Psoas muscle (tissue), 8 donors: Measurements from ENCODE around the gene KCNG2. TPM values are rescaled to one million over a fixed set of nuclear protein-coding genes. Genes with fewer than 3 reads are reported as not detected.

Experiments used
- ATAC-seq, 4 donors: fragments of 200-7000 bp; cut with Tn5 transposase; one replicate each; pipeline ENCODE4 v1.9.1; 2020; ENCODE audit warnings: moderate library complexity in 3 of 4, mild to moderate bottlenecking in 2 of 4
- DNase-seq, 2 donors: peaks; one replicate each; pipeline ENCODE4 v3.0.0-alpha.2; 2020
- H3K27ac ChIP-seq: fragments of 200-600 bp; one replicate; pipeline ENCODE4 v1.8.0; 2022
- H3K27me3 ChIP-seq, 3 donors: fragments of 200-600 bp in 1 of 3; one replicate each; pipeline versions ENCODE4 v1.6.1 to v1.8.0; 2013 to 2022; ENCODE audit warnings: low read length in 2 of 3, mild to moderate bottlenecking in 2 of 3, moderate library complexity in 1 of 3; ENCODE audit not compliant: insufficient read depth in 3 of 3
- H3K36me3 ChIP-seq, 2 donors: fragments of 200-600 bp in 1 of 2; one replicate each; pipeline versions ENCODE4 v1.6.1 to v1.8.0; 2013 to 2022; ENCODE audit warnings: low read depth in 1 of 2, mild to moderate bottlenecking in 1 of 2, moderate library complexity in 1 of 2; ENCODE audit not compliant: insufficient read depth in 1 of 2
- H3K4me1 ChIP-seq: fragments of 200-600 bp; one replicate; pipeline ENCODE4 v1.8.0; 2022
- H3K4me3 ChIP-seq: fragments of 200-600 bp; one replicate; pipeline ENCODE4 v1.8.0; 2022; ENCODE audit warnings: mild to moderate bottlenecking
- H3K9me3 ChIP-seq: fragments of 200-600 bp; one replicate; pipeline ENCODE4 v1.8.0; 2022
- CTCF ChIP-seq: fragments of 200-600 bp; IDR thresholded peaks from one replicate; pipeline ENCODE4 v1.8.0; 2022; ENCODE audit warnings: antibody characterized with exemption
- WGBS, 3 donors: extraction: QIAGEN DNeasy Blood & Tissue Kit; methylation state at CpG; one replicate each; pipeline versions ENCODE4 v1.1.6 to v1.1.7; 2013; 5-methylcytosine and 5-hydroxymethylcytosine counted together
- intact Hi-C, 2 donors: fragments of 100-400 bp; cut with DNase I; formaldehyde crosslinking; loops; one replicate each; pipeline versions ENCODE4 v1.11.0 to v1.14.2; 2022
- polyA plus RNA-seq, 3 donors: library from polyadenylated mRNA; stranded (reverse); fragments of 200-250 nt; gene quantifications; one replicate each; pipeline ENCODE4 v1.2.3, GENCODE V29; 2013
- total RNA-seq, 4 donors: library from RNA; stranded (reverse); fragmentation: NEBNext Ultra II Directional in 2 of 4; extraction: Animal tissue kit (Norgen Biotek cat#: 25700) in 2 of 4; gene quantifications; one replicate each; pipeline versions ENCODE4 v1.2.1 to v1.2.4, GENCODE V29; 2021 to 2023
- donor health status: healthy with polysubstance abuse.
- donor health status: DM: no; HTN: no; CAD: no; lungs with moderate emphysema.
- donor health status: Bipolar disorder and iron deficiency.
- donor health status: healthy.
- donor health status: DM: yes; HTN: yes; CAD: no.
- donor health status: DM: no; HTN: no; CAD: no.
- donor health status: DM: no; HTN: no; CAD: no.
- donor health status: DM: yes; HTN: yes; CAD: no.

Gene KCNG2
- total and polyA plus RNA-seq, 7 donors, result 0.04 to 0.54 (median 0.27) TPM; not detected in 2

- intact Hi-C loops, result no loop called here
- peak in 1 of 2 donors; percentile 39 for DNase-seq
- H3K9me3 ChIP-seq, result peaks cover 6% of the 10 kb centered on the region
- peaks cover 0 to 37% (median 16%) of the 10 kb centered on the region in 3 donors for H3K27me3 ChIP-seq
- 58 to 63% (median 60%) methylated on average over 31 to 35 of the region's 35 CpGs for WGBS, 3 donors
- ATAC-seq, result no peak
- no peaks in the 10 kb centered on the region for H3K4me1 ChIP-seq
- no peak for TF ChIP-seq CTCF
- no peaks in the 10 kb centered on the region for H3K36me3 ChIP-seq
- no peak overlapping the region for H3K27ac ChIP-seq
- no peak overlapping the region for H3K4me3 ChIP-seq
Observed at GRCh38 chr18:79771446-79772107, 26.2 kb upstream of the KCNG2 start.

GRCh38 chr18:79772108-79772864 is 25.5 kb upstream of the KCNG2 start:
- no peaks in the 10 kb centered on the region for H3K36me3 ChIP-seq
- H3K27me3 ChIP-seq, result peaks cover 0 to 37% (median 18%) of the 10 kb centered on the region in 3 donors
- no peak for TF ChIP-seq CTCF
- no peaks in the 10 kb centered on the region for H3K4me1 ChIP-seq
- ATAC-seq, result no peak
- intact Hi-C loops, result no loop called here
- H3K27ac ChIP-seq, result no peak overlapping the region
- WGBS, 3 donors, result 72 to 73% (median 72%) methylated on average over 37 to 38 of the region's 38 CpGs
- H3K9me3 ChIP-seq, result peaks cover 6% of the 10 kb centered on the region
- H3K4me3 ChIP-seq, result no peak overlapping the region
- peak in 1 of 2 donors; percentile 42 for DNase-seq

GRCh38 chr18:79772865-79773696 is 24.7 kb upstream of the KCNG2 start:
- DNase-seq (peak in 1 of 2 donors; percentile 36), ATAC-seq (no peak)
- no peak for TF ChIP-seq CTCF
- Histone ChIP-seq H3K9me3 (peaks cover 3% of the 10 kb centered on the region), H3K36me3 (no peaks in the 10 kb centered on the region), H3K27me3 (peaks cover 0 to 37% (median 19%) of the 10 kb centered on the region in 3 donors), H3K27ac (no peak overlapping the region), H3K4me1 (no peaks in the 10 kb centered on the region), H3K4me3 (no peak overlapping the region)
- intact Hi-C loops, result no loop called here
- WGBS, 3 donors, result 87 to 89% (median 87%) methylated on average over 28 to 31 of the region's 31 CpGs

- no peak for ATAC-seq
- H3K36me3 ChIP-seq, result no peaks in the 10 kb centered on the region
- no peaks in the 10 kb centered on the region for H3K9me3 ChIP-seq
- intact Hi-C loops, result no loop called here
- H3K4me1 ChIP-seq, result no peaks in the 10 kb centered on the region
- no peak overlapping the region for H3K27ac ChIP-seq
- DNase-seq, result peak in 1 of 2 donors; percentile 35
- 70 to 81% (median 73%) methylated on average over 18 of the region's 18 CpGs for WGBS, 3 donors
- TF ChIP-seq CTCF, result no peak
- H3K27me3 ChIP-seq, result peaks cover 0 to 32% (median 24%) of the 10 kb centered on the region in 3 donors
- H3K4me3 ChIP-seq, result no peak overlapping the region
Observed at GRCh38 chr18:79774111-79774510, 23.6 kb upstream of the KCNG2 start.
